GM12801 (cell line): ENCODE data around the gene RBBP8NL.

Experiments
- TF ChIP-seq, protein P1 (sequence below): IDR thresholded peaks from one replicate; pipeline ENCODE4 v1.5.1; 2011; ENCODE audit warnings: control low read depth; ENCODE audit not compliant: insufficient read length; ENCODE audit errors: extremely low read depth

Gene RBBP8NL

DNA sequence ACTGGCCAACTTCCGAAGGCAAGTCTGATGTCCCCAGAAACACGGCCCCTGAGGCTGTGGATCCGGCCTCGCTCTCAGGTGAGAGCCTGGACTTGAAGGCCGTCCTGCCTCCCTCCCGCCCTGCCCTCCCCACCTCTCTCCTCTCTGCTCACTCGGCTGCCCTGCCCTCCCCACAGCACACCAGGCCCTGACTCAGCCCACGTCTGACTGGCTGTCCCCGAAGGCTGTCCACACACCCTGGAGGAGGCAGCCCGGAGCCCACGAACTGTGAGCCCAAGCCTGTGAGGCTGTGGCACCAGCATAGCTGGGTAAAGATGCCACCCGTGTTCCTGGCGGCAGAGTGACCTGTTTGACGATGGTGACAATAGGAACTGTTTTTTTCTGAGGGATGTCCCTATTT lies 32.1 kb upstream of the RBBP8NL start:
- TF ChIP-seq, protein P1, sequence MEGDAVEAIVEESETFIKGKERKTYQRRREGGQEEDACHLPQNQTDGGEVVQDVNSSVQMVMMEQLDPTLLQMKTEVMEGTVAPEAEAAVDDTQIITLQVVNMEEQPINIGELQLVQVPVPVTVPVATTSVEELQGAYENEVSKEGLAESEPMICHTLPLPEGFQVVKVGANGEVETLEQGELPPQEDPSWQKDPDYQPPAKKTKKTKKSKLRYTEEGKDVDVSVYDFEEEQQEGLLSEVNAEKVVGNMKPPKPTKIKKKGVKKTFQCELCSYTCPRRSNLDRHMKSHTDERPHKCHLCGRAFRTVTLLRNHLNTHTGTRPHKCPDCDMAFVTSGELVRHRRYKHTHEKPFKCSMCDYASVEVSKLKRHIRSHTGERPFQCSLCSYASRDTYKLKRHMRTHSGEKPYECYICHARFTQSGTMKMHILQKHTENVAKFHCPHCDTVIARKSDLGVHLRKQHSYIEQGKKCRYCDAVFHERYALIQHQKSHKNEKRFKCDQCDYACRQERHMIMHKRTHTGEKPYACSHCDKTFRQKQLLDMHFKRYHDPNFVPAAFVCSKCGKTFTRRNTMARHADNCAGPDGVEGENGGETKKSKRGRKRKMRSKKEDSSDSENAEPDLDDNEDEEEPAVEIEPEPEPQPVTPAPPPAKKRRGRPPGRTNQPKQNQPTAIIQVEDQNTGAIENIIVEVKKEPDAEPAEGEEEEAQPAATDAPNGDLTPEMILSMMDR, result no peak

DNA sequence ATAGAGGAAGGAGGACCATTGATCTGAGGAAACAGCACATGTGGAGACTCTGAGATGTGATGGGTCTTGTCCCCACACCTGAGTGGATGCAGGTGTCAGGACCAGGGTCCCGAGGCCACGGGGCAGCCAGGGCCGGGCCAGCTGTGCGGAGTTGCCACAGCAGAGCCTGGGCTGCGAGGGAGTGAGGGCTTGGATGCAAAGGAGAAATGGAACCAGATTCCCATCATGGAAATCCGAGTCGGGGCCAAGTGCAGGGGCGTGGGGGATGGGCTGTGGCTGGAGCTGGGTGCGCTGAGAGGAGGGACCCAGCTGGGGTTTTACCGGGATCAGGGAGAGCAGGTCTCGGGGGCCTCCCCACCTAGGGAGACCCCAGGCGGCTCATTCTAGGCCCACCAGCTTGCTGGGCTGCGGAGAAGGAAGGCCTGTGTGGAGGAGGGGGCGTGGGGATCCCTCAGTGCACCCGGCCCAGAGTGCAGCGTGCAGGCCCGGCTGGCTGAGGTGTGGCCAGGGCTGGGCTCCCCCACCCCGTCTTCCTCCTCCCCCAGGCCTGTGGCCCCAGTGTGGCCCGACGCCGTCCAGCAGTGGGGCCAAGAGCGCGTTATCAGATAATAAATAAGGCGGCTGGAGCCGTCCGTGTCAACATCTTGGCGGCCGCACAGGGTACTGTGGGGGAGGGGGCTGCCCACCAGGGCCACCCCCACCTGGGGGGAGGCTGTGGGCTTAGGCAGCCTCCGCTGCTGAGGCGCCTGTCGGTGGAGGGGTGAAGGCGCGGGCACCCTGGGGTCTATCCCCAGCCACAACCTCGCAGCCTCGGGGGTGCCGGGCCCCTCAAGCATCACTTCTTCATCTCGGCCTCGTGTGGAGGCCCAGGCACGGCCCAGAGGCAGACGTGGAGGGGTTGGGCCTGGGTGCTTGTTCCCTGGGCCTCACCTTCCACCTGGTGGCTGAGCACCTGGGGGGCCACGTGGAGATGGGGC lies 31.2 kb upstream of the RBBP8NL start:
- TF ChIP-seq, protein P1, result no peak

DNA sequence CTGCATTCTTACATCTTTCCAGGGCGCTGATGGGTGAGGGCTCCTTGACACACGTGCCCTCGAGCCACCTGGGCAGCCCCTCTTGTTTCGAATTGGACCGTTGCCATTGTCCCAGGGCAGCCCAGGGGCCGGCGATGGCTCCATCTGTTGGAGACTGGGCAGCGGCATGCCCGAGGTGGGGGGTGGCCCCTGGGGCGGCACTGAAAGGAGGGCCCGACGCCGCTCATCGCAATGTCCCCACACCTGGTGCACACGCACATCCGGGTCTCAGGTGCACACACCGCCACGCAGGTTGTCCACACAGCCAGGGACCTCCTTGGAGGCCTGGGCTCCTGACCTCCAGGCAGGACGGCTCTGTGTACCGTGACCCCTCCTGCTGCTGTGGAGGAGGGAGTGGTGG lies 30.5 kb upstream of the RBBP8NL start:
- TF ChIP-seq, protein P1, result no peak

DNA sequence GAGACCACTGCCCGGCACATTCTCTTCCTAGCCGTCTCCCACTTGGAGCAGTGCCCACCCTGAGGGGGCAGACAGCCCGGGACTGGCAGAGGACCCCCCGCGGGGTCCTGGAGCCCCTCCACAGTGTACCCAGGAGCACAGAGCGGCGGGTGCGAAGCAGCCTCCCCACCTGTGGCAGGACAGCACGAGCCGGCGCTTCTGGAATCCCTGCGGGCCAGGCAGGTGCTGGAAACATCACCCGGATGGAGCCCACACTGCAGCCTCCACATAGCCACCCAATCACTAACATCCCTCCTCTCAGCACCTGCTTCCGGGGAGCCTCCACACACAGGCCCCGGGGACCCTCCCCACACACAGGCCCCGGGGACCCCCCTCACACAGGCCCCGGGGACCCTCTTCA lies 29.8 kb upstream of the RBBP8NL start:
- TF ChIP-seq, protein P1, result no peak

DNA sequence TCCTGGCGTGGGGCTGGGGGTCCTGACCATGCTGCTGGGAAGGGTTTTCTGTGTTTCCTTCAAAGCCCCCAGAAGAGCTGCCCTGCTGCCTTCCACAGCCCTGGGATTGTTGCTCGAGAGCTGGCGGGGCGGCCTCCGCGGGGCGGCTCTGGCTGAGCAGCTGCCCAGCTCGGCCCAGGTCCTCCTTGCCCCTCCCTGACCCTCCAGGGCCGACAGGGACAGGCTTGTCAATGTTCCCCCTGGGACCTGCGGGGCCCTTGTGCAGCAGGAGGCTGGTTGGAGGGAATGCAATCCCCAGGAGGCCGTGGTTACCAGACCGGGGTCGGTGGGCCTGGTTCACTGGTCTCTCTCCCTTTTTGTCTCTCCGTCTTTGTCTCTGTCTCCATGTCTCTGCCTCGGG lies 28.6 kb upstream of the RBBP8NL start:
- TF ChIP-seq, protein P1, result no peak

DNA sequence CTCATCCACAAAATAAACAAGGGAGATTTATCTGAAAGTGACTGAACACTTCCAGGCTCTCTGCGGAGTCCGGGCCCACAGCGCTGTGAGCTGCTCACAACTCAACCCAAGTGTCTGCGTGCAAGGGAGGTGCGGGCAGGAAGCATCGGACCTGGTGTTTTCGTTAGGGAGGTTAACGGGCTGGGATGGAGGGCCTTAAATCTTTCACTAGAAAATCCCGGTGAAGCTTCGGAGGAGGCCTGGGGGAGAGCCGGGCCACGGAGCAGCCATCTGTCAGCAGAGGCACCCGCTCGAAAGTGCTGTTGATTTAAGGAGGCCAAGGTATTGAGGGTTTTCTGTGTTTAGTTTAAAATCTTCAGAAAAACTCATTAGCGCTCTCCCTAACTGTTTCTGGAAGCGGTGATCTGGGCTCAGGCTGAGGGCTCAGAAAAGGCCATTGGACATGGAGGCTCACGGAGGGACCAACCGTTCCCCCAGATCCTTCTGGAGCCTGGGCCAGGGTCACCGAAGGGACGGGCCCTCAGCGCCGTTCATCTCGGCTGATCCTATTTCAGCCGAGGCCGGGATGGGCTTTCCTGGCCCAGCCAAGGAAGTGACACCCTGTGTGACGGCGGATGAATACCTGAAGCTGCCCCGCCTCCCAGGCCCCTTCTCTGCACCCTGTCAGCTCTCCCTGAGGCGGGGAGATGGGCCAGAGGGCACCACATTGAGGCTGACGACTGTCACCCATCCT lies 27.7 kb upstream of the RBBP8NL start:
- TF ChIP-seq, protein P1, result no peak

DNA sequence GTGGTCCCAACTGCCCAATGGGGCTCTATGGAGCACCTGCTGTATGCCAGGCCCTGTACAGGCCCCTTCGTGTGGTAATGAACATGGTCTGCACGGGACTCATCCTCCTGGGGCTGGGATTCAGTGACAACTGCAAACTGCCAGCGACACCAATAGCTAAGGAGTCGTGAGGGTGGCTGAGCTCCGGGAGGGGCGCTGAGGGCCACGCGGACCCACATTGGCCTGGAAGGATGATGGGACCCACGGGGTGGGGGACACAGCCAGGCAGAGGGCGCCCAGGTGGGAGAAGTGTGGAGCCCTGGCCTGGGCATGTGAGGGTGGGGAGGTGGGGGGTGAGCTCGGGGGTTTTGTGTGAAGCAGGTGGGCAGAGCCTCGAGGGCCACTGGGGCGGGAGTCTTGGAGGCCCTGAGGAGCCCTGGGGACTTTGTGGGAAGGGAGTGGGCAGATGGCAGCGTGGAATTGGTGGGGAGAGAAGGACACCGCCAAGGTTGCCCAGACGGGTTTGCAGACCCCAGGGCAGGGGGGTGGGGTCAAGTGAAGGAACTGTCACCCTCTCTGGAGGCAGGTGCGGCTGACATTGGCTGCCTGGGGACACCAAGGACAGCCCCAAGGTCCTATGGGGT lies 26.0 kb upstream of the RBBP8NL start:
- TF ChIP-seq, protein P1, result no peak
